Measurements from ENCODE around the gene DNPH1. TPM values are rescaled to one million over a fixed set of nuclear protein-coding genes. Genes with fewer than 3 reads are reported as not detected.

The DNPH1 gene, protein sequence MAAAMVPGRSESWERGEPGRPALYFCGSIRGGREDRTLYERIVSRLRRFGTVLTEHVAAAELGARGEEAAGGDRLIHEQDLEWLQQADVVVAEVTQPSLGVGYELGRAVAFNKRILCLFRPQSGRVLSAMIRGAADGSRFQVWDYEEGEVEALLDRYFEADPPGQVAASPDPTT
- 10 to 100 TPM; 38.4 to 63.9 TPM for total RNA-seq

DNA sequence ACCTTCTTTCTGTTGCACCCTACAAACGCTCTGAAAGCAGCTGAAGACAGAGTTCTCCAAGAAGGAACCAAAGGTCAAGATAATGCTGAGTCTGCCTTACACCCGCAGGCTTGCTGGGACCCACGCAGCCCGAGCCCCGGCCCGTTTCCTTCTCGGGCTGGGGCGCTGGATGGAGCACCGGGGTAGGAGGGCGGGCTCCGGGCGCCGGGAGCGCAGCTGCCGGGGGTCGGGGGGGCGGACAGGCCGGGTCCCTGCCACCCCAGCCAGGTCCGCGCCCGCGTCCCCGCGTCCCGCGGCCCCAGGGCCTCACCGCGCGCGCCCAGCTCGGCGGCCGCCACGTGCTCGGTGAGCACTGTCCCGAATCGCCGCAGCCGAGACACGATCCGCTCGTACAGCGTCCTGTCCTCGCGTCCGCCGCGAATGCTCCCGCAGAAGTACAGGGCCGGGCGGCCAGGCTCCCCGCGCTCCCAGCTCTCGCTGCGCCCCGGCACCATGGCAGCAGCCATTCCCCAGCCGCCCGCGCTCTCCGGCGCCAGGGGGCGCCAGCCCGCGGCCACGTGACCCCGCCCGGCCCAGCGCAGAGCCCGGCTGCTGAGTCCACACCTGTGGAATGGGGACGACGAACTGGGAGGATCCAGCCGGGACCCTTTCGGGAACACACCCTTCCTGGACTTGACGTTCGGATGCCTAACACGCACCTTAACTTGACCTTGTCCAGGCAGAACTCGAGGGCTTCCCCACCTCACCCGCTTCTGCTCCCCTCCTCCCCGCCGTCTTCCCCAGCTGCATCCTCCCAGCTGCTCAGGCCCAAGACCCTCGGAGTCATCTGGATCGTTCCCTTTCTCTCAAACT is at the start of gene DNPH1:
TSS of gene DNPH1 (minus strand) at position 531 of the 852 bp plus-strand sequence. CDS start at position 506, 25 bp downstream.
- Histone ChIP-seq H3K27me3 (no peaks in the 10 kb centered on the region), H3K27ac (peak within 1 kb of the TSS; percentile 32 to 36), H3K9me3 (no peaks in the 10 kb centered on the region), H3K4me3 (peak within 1 kb of the TSS; percentile 54 to 58), H3K36me3 (no peaks in the 10 kb centered on the region), H3K4me1 (peaks cover 0 to 6% of the 10 kb centered on the region in 2 donors)
- TF ChIP-seq CTCF (IDR thresholded peaks at IDR 0.05): peak; percentile 92 to 97
- DNase-seq (ENCODE audit: low spot score): peak; percentile 78

- TF ChIP-seq CTCF (IDR thresholded peaks at IDR 0.05): no peak
Observed at GRCh38 chr6:43278524-43279078, 49.3 kb upstream of the DNPH1 start.

DNA sequence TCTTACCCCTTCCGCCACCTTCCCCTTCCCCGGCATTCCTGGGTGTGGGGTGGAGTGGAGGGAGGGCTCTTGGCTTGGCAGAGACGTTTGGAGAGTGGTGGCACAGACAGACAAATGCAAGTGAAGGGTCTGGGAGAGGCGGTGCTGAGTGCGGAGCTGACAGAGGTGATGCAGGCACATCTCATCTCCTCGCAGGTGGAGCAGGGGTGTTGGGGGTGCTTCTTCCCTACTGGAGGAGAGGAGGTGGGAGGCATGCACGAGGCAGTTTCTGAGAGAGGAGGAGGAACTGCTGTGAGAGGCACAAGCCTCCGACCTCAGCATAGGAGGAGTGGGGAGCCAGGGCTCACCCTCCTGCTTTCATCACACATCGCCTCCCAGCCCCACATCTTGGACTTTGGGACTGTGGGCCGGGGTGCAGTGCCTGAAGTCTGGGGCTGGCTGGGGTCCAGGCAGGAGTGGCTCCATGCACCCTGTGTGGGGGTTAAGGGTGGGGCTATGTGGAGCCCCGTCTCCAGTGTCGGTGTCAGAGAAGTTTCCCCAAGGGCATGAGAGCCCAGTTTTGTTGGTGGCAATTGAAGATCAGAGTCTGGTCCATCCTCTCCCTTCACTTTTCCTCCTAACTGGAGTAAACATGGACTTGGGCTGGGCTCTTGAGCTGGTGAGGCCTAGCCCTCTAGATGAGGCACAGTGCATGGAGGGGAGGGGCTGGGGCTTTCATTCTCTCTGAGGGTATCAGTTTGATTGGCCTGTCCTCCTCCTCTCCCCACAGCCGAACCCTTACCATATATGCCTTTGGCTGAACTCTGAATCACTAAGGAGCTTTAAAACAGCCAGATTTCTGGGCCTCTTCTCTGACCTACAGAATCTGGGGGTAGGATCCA is 48.6 kb upstream of the DNPH1 start:
- H3K27ac ChIP-seq: peak overlapping the region; percentile 27 to 37
- H3K9me3 ChIP-seq: no peaks in the 10 kb centered on the region
- peaks cover 0 to 19% of the 10 kb centered on the region in 2 donors for H3K4me1 ChIP-seq
- H3K4me3 ChIP-seq: no peak overlapping the region
- H3K36me3 ChIP-seq: no peaks in the 10 kb centered on the region
- TF ChIP-seq CTCF (IDR thresholded peaks at IDR 0.05): no peak
- H3K27me3 ChIP-seq: peaks cover 0 to 9% of the 10 kb centered on the region in 2 donors
- DNase-seq (ENCODE audit: low spot score): no peak

More at GRCh38 chr6:43278524-43279078, 49.3 kb upstream of the DNPH1 start:
- no peak overlapping the region for H3K4me3 ChIP-seq
- peaks cover 0 to 19% of the 10 kb centered on the region in 2 donors for H3K4me1 ChIP-seq
- H3K36me3 ChIP-seq: no peaks in the 10 kb centered on the region
- no peak for DNase-seq (ENCODE audit: low spot score)
- H3K27ac ChIP-seq: peak overlapping the region; percentile 27 to 37
- H3K27me3 ChIP-seq: peaks cover 0 to 9% of the 10 kb centered on the region in 2 donors
- no peaks in the 10 kb centered on the region for H3K9me3 ChIP-seq

GRCh38 chr6:43277306-43277642 is 48.0 kb upstream of the DNPH1 start:
- H3K27ac ChIP-seq: no peak overlapping the region
- no peak for DNase-seq (ENCODE audit: low spot score)
- H3K4me1 ChIP-seq: peaks cover 0 to 19% of the 10 kb centered on the region in 2 donors
- no peak for TF ChIP-seq CTCF (IDR thresholded peaks at IDR 0.05)
- H3K9me3 ChIP-seq: no peaks in the 10 kb centered on the region
- no peaks in the 10 kb centered on the region for H3K36me3 ChIP-seq
- no peak overlapping the region for H3K4me3 ChIP-seq
- H3K27me3 ChIP-seq: peaks cover 0 to 9% of the 10 kb centered on the region in 2 donors

DNA sequence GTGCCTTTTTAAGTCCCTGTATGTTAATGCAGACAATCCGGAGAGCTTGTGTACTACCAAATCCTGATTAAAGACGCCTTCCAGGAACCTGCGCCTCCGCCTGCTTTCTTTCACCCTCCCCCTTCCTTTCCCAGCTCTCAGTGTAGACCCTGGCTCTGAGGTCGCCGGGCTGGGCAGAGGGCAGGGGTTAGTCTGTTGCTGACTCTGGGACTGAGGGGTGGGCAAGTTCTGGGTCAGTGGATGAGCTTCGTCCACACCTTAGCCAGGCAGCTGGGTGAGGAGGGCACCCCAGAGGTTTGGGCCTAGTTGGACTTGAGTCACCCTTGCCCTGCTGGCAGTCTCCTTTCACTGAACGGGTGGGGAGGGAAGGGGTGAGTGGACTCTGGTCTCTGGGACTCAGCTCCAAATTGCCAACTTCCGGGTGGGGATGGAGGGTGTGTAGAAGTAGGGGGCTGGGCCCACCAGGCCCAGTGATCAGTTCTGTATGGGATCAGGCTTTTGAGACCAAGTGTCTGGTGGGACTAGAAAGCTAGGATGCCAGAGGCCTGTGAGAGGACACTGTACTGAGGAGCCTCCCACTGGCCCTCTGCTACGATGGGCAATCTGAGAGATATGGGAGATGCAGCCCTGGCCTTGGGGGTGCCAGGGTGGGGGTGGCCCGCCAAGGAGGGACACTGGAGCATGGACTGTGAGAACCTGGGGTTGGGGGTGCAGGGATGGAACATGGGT is 47.5 kb upstream of the DNPH1 start:
- H3K27me3 ChIP-seq: peaks cover 0 to 9% of the 10 kb centered on the region in 2 donors
- no peaks in the 10 kb centered on the region for H3K36me3 ChIP-seq
- no peaks in the 10 kb centered on the region for H3K9me3 ChIP-seq
- no peak overlapping the region for H3K4me3 ChIP-seq
- H3K4me1 ChIP-seq: peaks cover 0 to 19% of the 10 kb centered on the region in 2 donors
- no peak for TF ChIP-seq CTCF (IDR thresholded peaks at IDR 0.05)
- H3K27ac ChIP-seq: no peak overlapping the region
- no peak for DNase-seq (ENCODE audit: low spot score)
